Activated CD4-positive, alpha-beta T cell treated with anti-CD3 and anti-CD28 coated beads for 4 hours (primary cell): ENCODE measurements around the gene CDH24.
"Not testable (repeated sequence)": the region's sequence is repeated elsewhere in the genome, so short reads cannot be mapped to it uniquely, and the experiment has no call there.

ENCODE experiments used
- DNase-seq, 2 donors: peaks; one replicate each; pipeline ENCODE4 v3.0.0-alpha.2; 2020

Gene CDH24

GRCh38 chr14:23015618-23016017 is 41.7 kb downstream of the CDH24 start:
- DNase-seq: no peak

- not testable (repeated sequence) for DNase-seq
These were observed 43.6 kb downstream of the CDH24 start for GRCh38 chr14:23013749-23014054.

GRCh38 chr14:23013054-23013748 is 44.1 kb downstream of the CDH24 start:
- DNase-seq: no peak

- DNase-seq: peak; percentile 76 to 81
These were observed 47.2 kb downstream of the CDH24 start, which contains the start of gene C14orf93 for GRCh38 chr14:23009939-23010726. Gene C14orf93, minus strand, starts transcription at chr14:23010143. Its CDS starts 11,120 bp downstream, at chr14:22999023.

GRCh38 chr14:23009483-23009938 is 47.8 kb downstream of the CDH24 start:
- no peak for DNase-seq

GRCh38 chr14:23008831-23009230 is 48.5 kb downstream of the CDH24 start:
- no peak for DNase-seq

GRCh38 chr14:23006544-23007419 is 50.5 kb downstream of the CDH24 start:
- DNase-seq: peak; percentile 96 to 98

- DNase-seq: no peak
These were observed 51.2 kb downstream of the CDH24 start for GRCh38 chr14:23006188-23006534.

- no peak for DNase-seq
These were observed 51.7 kb downstream of the CDH24 start for GRCh38 chr14:23005451-23006187.

GRCh38 chr14:23004274-23004673 is 53.0 kb downstream of the CDH24 start:
- DNase-seq: not testable (repeated sequence)

GRCh38 chr14:23002592-23002991 is 54.7 kb downstream of the CDH24 start:
- DNase-seq: no peak

- no peak for DNase-seq
These were observed 56.5 kb downstream of the CDH24 start for GRCh38 chr14:23000860-23001259.

GRCh38 chr14:22998329-22999012 is 58.8 kb downstream of the CDH24 start:
- DNase-seq: no peak

- DNase-seq: no peak
These were observed 59.5 kb downstream of the CDH24 start for GRCh38 chr14:22997676-22998323.
